ENCODE results near the gene DEFB110.

Gene DEFB110
- 0 reads per million in 2 donors for total RNA-seq

DNA sequence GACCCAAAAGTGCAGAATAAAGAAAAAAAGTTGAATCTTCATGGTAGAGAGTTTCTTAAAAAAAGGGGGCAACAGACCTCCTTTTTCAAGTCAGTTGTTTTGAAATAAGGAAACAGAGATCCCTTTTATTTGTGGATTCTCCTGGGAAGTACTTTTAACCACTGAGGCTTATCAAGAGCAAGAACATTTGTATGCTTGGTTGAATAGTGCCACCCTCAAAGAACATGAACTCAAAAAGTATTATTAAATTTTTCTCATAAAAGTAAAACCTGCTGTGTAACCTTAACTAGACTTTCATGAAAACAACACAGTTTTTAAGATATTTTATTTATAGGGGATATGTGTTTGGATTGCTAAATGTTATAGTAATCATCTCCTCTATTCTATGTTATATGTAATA, at the start of gene DEFB110:
DEFB110 (minus strand) TSS at position 101 of the 400 bp plus-strand sequence; CDS start at position 42, 59 bp downstream.
- DNase-seq = no peak

GRCh38 chr6:50070101-50070500, 48.3 kb upstream of the DEFB110 start:
- no peak for DNase-seq

DNA sequence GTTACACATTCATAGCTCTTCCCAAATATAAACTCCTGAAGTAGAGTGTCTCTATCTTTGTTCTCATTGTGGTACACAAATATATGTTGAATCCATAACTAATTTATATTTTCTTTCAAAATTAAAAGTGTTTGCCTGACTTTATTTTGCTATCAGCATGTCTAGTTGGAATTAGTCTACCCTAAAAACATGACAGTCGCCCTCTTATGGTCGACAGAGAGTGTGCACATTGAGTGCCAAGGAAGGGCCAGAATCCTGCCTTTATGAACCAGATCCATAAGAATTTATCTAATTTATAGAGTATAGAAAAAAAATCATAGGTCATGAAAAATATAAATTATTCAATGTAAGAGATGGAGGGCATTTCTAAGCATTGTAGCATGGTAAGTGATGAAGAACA, 40.3 kb upstream of the DEFB110 start:
- no peak for DNase-seq

- DNase-seq = no peak
Observed at GRCh38 chr6:50056242-50056641, 34.4 kb upstream of the DEFB110 start.

DNA sequence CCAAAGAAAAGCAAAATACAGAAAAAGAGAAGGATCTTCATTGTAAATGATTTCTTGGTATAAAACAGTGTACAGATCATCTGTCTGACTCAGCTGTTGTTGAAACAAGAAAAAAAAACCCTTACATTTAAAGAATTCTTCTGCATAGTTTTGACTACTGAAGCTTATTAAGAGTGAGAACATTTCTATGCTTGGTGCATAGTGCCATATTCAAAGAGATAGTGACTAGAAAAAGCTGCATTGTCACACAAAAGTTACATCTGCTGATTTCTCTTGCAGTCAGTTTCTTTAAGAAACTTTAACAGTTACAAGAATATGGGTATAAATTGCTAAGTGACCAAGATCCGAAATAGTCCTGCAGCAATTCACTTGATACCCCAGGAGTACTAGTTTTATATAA, 28.0 kb upstream of the DEFB110 start, which contains the start of gene DEFB112:
DEFB112 (minus strand) TSS at position 101 of the 400 bp plus-strand sequence; CDS start at position 41, 60 bp downstream.
- DNase-seq = no peak

DNA sequence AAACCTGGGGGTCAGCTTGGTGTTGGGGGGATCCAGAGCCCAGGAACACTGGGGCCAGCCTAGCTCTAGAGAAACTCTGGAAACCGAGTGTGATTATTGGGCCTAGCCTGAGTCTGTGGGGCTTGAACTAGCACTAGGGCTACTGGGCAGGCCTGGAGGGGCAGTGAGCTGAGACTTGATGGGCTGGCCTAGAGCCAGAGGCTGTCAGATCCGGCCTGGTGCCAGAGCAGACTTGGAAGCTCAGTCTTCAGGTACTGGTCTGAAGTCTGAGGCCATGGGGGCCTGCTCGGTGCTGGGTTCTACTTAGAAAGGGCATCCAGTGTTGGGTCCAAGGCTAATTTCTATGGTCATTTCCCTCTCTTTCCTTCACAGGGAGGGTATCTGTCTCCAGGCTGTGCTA, 25.2 kb upstream of the DEFB110 start:
- no peak for DNase-seq

DNA sequence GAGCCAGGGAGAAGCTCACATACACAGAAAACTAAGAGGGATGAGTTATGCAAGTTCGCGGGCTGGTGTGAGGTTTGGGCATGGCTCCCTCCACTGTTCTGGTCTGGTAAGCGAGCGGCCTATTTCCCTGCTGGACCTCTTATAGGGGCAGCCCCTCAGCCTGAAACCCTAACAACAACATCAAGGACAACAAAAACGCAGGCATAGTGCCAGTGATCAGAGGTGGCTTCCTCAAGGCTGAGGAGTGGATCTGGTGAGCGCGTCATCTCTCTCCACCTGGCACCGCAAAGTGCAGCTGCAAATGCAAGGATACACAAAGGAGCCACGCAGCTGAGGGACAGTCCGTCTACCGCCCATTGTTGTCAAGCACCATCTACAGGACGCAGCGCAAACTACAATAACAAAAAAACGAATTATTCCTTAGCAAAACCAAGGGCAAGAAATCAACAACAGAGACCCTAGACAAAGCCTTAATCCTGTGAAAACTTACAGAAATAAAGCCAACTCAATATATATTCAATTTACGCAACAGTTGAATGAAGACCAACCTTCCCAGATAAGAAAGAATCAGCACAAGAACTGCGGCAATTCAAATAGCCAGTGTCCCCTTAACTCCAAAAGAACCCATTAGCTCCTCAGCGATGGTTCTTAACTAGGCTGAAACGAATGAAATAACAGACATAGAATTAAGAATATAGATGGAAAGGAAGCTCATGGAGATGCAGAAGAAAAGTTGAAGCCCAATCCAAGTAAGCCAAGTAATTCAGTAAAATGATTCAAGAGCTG, 9.2 kb upstream of the DEFB110 start:
- DNase-seq = no peak

DNA sequence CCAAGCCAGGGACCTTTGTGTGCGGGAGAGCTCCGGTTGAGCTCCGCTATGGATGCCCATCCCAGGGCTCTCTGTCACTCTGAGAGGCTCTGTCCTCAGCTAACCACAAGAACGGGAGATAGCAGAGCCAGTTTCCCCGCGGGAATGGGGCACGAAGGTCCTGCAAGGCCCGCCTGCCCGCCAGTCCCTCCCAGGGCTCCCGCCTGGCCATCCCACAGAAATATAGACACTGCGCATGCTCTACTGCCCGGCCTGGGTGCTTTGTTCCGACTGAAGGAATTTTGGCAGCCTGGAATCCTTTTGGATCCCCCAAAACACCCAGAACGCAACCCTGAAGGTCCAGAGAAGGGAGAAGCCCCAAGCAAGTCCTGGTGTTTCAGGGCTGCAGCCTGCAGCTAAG, 8.6 kb upstream of the DEFB110 start:
- DNase-seq = no peak

- no peak for DNase-seq
Observed at GRCh38 chr6:50025258-50025657, 3.5 kb upstream of the DEFB110 start.

GRCh38 chr6:50007819-50008218, 14.0 kb downstream of the DEFB110 start:
- DNase-seq = no peak

- DNase-seq = no peak
Observed at GRCh38 chr6:50003139-50003538, 18.7 kb downstream of the DEFB110 start.

DNA sequence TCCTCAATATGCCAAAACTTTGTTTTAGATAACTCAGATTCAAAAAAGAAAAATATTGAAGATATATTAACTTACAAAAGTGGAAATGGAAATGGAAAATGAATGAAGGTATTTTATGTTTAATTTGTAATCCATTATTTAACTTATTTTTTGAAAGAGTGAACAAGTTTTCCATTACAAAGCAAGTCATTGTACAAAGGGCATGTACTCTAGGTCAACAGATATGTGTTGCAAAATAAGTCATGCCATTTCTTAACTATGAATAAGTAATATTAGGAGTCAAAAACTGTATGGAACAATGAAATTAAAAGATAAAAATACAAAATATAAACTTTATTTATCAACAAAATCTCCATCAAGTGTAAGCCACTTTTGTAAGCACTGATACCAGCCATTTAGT, 26.5 kb downstream of the DEFB110 start:
- DNase-seq = no peak

- no peak for DNase-seq
Observed at GRCh38 chr6:49988900-49989299, 32.9 kb downstream of the DEFB110 start.

GRCh38 chr6:49987749-49988148, 34.0 kb downstream of the DEFB110 start:
- DNase-seq = no peak

- no peak for DNase-seq
Observed at GRCh38 chr6:49986551-49986950, 35.2 kb downstream of the DEFB110 start.

GRCh38 chr6:49982046-49982445, 39.7 kb downstream of the DEFB110 start:
- DNase-seq = no peak

DNA sequence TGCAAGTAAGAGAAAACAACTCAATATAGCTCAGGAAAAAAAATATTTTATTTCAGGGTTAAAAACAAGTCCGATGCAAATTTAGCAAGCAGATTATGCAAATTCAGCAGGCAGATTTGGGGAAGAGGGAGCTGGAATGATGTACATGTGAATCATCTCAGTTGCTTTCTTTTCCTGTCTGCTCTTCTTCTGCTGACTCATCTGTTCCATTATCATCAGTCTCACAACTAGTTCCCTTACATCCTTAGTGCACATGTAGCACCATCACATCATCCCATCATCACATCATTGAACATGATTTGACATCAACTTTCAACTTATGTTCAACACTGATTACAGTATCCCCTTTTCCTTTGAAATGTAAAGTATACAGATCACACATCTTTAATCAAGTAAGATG, 40.9 kb downstream of the DEFB110 start:
- no peak for DNase-seq

DNA sequence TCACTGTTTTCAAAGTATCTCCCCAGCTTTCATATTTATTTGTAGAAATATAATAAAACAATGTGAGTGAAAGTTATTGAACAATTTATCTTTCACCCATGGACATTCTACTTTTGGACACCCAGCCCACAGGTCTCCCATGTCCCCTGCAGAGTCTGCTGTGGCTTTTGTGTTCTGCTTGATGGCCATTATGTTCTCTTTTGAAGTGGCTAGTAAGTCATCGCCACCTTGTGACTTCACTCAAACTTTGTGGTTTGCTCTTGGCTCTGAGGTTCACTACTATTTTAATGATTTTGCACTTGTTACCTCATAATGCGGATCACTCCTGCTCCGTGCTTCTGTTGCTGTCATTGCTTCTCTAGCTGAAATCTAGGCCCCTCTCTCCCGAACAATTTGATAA, 42.2 kb downstream of the DEFB110 start:
- DNase-seq = no peak

DNA sequence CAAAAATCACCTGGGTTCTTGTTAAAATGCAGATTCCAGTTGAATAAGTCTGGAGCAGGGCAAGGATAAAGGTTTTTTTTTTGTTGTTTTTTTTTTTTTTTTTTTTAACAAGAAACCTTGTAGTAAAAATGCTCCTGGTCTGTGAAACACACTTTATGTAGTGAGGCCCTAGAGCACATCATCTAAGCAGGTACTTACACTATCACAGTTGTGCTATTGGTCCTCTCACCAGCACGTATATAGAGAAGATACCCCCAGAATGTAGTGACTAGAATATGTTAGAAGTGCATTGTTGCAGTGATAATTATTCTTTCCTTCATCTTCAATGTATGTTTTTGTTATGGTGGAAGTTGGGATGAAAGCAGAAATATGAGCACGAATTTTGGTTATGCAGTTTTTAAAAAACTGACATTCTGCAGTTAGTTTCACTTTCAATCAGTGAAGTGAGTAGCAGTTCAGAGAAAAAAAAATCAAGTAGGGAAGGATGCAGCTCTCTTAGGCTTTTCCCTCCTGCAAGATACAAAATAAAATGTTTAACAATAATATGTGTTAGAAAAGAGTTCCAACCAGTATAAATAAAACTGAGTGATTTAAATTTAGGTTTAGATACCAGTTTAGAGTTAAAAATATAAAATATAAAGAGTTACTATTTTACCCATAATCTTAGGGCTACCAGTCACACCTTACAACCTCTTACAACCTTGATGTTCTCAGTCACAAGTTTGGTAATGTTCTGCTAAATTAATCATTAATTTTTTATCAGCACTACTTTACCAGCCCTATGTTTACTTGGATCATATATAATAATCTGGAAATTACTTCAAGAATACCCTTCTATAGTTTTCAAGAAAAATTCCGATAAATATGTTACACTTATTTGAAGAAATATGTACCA, 43.2 kb downstream of the DEFB110 start:
- DNase-seq = no peak

- DNase-seq = no peak
Observed at GRCh38 chr6:49969605-49970004, 52.2 kb downstream of the DEFB110 start, which contains the start of gene DEFB113. DEFB113 (minus strand) TSS chr6:49969625; CDS start chr6:49969625, 0 bp downstream.
